SK-N-SH (cell line): Measurements from ENCODE around the gene PTPA. TPM values are rescaled to one million over a fixed set of nuclear protein-coding genes. Genes with fewer than 3 reads are reported as not detected.

Experiments used
- CTCF ChIA-PET: fragments of 300-600, 350-600 bp; formaldehyde crosslinking; extraction: SDS; loops from one replicate; lab custom pipeline; 2021; lab: Yijun Ruan, JAX
- POLR2A ChIA-PET: fragments of 350-600 bp; sonication (Branson Sonifier 250); formaldehyde crosslinking; extraction: SDS; loops from one replicate; lab custom pipeline; 2020; ENCODE audit warnings: antibody characterized with exemption, inconsistent platforms; lab: Yijun Ruan, JAX
- DNase-seq: peaks from one replicate; pipeline ENCODE4 v3.0.0; 2012
- H2AFZ ChIP-seq: fragments of 200-600 bp; sonication (generic); 2 replicates; pipeline ENCODE4 v1.8.1; 2016; ENCODE audit warnings: antibody characterized with exemption, mild to moderate bottlenecking, low read depth
- H3F3A ChIP-seq: fragments of 200-600 bp; sonication (generic); replicated peaks from 2 replicates; pipeline ENCODE3; 2016; ENCODE audit warnings: antibody characterized with exemption, mild to moderate bottlenecking; ENCODE audit not compliant: insufficient read depth
- H3K27ac ChIP-seq, 2 experiments: fragments of 200-500 bp in 1 of 2; fragments of 200-600 bp in 1 of 2; sonication (Bioruptor generic) in 1 of 2; sonication (generic), shearing (Covaris generic) in 1 of 2; 2 replicates each; pipeline versions ENCODE4 v1.5.1 to v1.6.1; 2014 to 2016; ENCODE audit warnings: low read depth in 2 of 2, inconsistent platforms in 1 of 2, low read length in 1 of 2, mild to moderate bottlenecking in 1 of 2, mixed read lengths in 1 of 2
- H3K27me3 ChIP-seq: fragments of 200-600 bp; sonication (generic), shearing (Covaris generic); 2 replicates; pipeline ENCODE4 v1.6.1; 2016; ENCODE audit warnings: mixed run types; ENCODE audit not compliant: insufficient read depth
- H3K36me3 ChIP-seq, 2 experiments: fragments of 200-500 bp in 1 of 2; fragments of 200-600 bp in 1 of 2; sonication (Bioruptor generic) in 1 of 2; sonication (generic) in 1 of 2; replicated peaks in 1 of 2; 2 replicates each; pipeline versions ENCODE3 to v1.5.1; 2014 to 2016; ENCODE audit warnings: low read length in 1 of 2, mild to moderate bottlenecking in 1 of 2; ENCODE audit not compliant: insufficient read depth in 2 of 2, control insufficient read depth in 1 of 2
- H3K4me1 ChIP-seq, 2 experiments: fragments of 200-500 bp in 1 of 2; fragments of 200-600 bp in 1 of 2; sonication (Bioruptor generic) in 1 of 2; sonication (generic), shearing (Covaris generic) in 1 of 2; 2 replicates each; pipeline versions ENCODE4 v1.5.1 to v1.6.1; 2014 to 2016; ENCODE audit warnings: low read depth in 1 of 2, low read length in 1 of 2, mixed run types in 1 of 2; ENCODE audit not compliant: insufficient read depth in 2 of 2, control insufficient read depth in 1 of 2
- H3K4me2 ChIP-seq: fragments of 200-600 bp; sonication (generic), shearing (Covaris generic); 2 replicates; pipeline ENCODE4 v1.6.1; 2017; ENCODE audit warnings: mixed run types
- H3K4me3 ChIP-seq, 2 experiments: fragments of 200-500 bp in 1 of 2; fragments of 200-600 bp in 1 of 2; sonication (Bioruptor generic) in 1 of 2; sonication (generic), shearing (Covaris generic) in 1 of 2; 2 replicates each; pipeline versions ENCODE4 v1.5.1 to v1.8.1; 2014 to 2016; ENCODE audit warnings: low read depth in 2 of 2, inconsistent platforms in 1 of 2, low read length in 1 of 2, mild to moderate bottlenecking in 1 of 2, mixed read lengths in 1 of 2, moderate library complexity in 1 of 2
- H3K79me2 ChIP-seq: fragments of 200-600 bp; sonication (generic); 2 replicates; pipeline ENCODE4 v1.8.1; 2017; ENCODE audit warnings: mild to moderate bottlenecking; ENCODE audit not compliant: insufficient read depth
- H3K9ac ChIP-seq: fragments of 200-600 bp; sonication (generic); 2 replicates; pipeline ENCODE4 v1.6.1; 2017; ENCODE audit warnings: mixed run types
- H3K9me2 ChIP-seq: fragments of 200-600 bp; sonication (generic); 2 replicates; pipeline ENCODE4 v1.6.1; 2017; ENCODE audit warnings: mixed run types
- H3K9me3 ChIP-seq: fragments of 200-600 bp; sonication (generic); 2 replicates; pipeline ENCODE4 v1.6.1; 2017; ENCODE audit warnings: mixed run types, mild to moderate bottlenecking, moderate library complexity
- H4K20me1 ChIP-seq: fragments of 200-600 bp; sonication (generic); 2 replicates; pipeline ENCODE4 v1.6.1; 2017; ENCODE audit warnings: mild to moderate bottlenecking, mixed run types; ENCODE audit not compliant: insufficient read depth
- ELF1 ChIP-seq: IDR thresholded peaks from 2 replicates; pipeline ENCODE4 v1.4.0; 2012
- EP300 ChIP-seq, 2 experiments: IDR thresholded peaks; 2 replicates each; pipeline versions ENCODE4 v1.4.0 to v1.6.1; 2012; ENCODE audit warnings: borderline replicate concordance in 1 of 2, low read depth in 1 of 2, low read length in 1 of 2
- GATA2 ChIP-seq: sonication (generic); formaldehyde crosslinking; IDR thresholded peaks from 2 replicates; pipeline ENCODE4 v1.5.0; 2020; ENCODE audit warnings: mild to moderate bottlenecking, missing genetic modification reagents
- MEF2A ChIP-seq: IDR thresholded peaks from 2 replicates; pipeline ENCODE4 v1.4.0; 2012; ENCODE audit warnings: low read depth, borderline replicate concordance
- MXI1 ChIP-seq: IDR thresholded peaks from 2 replicates; pipeline ENCODE4 v1.6.1; 2012; ENCODE audit warnings: mild to moderate bottlenecking, low read depth, low read length, improper control_type of control experiment
- NFIC ChIP-seq: IDR thresholded peaks from 2 replicates; pipeline ENCODE4 v1.4.0; 2012; ENCODE audit warnings: borderline replicate concordance
- SIN3A ChIP-seq: IDR thresholded peaks from 2 replicates; pipeline ENCODE4 v1.6.1; 2012; ENCODE audit warnings: low read depth, mild to moderate bottlenecking, low read length, moderate library complexity, borderline replicate concordance
- TAF1 ChIP-seq: IDR thresholded peaks from 2 replicates; pipeline ENCODE4 v1.6.1; 2012; ENCODE audit warnings: low read depth, mild to moderate bottlenecking, low read length, moderate library complexity, borderline replicate concordance
- TEAD4 ChIP-seq: IDR thresholded peaks from 2 replicates; pipeline ENCODE4 v1.4.0; 2012; ENCODE audit warnings: mild to moderate bottlenecking, borderline replicate concordance; ENCODE audit not compliant: insufficient read depth
- YY1 ChIP-seq: IDR thresholded peaks from 2 replicates; pipeline ENCODE4 v1.4.0; 2012; ENCODE audit warnings: low read depth, mild to moderate bottlenecking
- WGBS: methylation state at CpG from one replicate; pipeline ENCODE4 v1.1.6; 2017; ENCODE audit warnings: low lambda C conversion rate; 5-methylcytosine and 5-hydroxymethylcytosine counted together
- polyA plus RNA-seq, 3 experiments: library from polyadenylated mRNA; depleted of rRNA; stranded (reverse); fragments of >200 nt; gene quantifications; 2 replicates each; pipeline ENCODE4 v1.2.3, GENCODE V29; 2012
- TF ChIP-seq, protein P1 (sequence below): IDR thresholded peaks from 2 replicates; pipeline ENCODE4 v1.6.1; 2012; ENCODE audit warnings: mild to moderate bottlenecking, low read depth, low read length, moderate library complexity
- TF ChIP-seq, protein P2 (sequence below): IDR thresholded peaks from 2 replicates; pipeline ENCODE4; 2012
- TF ChIP-seq, protein P3 (sequence below): fragments of 200-600 bp; sonication (generic); IDR thresholded peaks from 2 replicates; pipeline ENCODE4 v1.6.1; 2017; ENCODE audit warnings: antibody characterized with exemption, mild to moderate bottlenecking, moderate library complexity

PTPA gene
- polyA plus RNA-seq, 1 of the 3 experiments (the other 2 are of a cell fraction) = 130 TPM

- POLR2A ChIA-PET = no interaction called here
These were observed 24.3 kb downstream of the PTPA start for GRCh38 chr9:129135476-129135875.

More at GRCh38 chr9:129135476-129135875, 24.3 kb downstream of the PTPA start:
- H3F3A ChIP-seq = peaks cover 17% of the 10 kb centered on the region
- H3K9me3 ChIP-seq = no peaks in the 10 kb centered on the region
- H3K79me2 ChIP-seq = no peaks in the 10 kb centered on the region
- no peak overlapping the region for H3K9ac ChIP-seq
- 83% methylated on average over 6 of the region's 6 CpGs for WGBS
- no peak overlapping the region for H2AFZ ChIP-seq
- TF ChIP-seq, protein P1, sequence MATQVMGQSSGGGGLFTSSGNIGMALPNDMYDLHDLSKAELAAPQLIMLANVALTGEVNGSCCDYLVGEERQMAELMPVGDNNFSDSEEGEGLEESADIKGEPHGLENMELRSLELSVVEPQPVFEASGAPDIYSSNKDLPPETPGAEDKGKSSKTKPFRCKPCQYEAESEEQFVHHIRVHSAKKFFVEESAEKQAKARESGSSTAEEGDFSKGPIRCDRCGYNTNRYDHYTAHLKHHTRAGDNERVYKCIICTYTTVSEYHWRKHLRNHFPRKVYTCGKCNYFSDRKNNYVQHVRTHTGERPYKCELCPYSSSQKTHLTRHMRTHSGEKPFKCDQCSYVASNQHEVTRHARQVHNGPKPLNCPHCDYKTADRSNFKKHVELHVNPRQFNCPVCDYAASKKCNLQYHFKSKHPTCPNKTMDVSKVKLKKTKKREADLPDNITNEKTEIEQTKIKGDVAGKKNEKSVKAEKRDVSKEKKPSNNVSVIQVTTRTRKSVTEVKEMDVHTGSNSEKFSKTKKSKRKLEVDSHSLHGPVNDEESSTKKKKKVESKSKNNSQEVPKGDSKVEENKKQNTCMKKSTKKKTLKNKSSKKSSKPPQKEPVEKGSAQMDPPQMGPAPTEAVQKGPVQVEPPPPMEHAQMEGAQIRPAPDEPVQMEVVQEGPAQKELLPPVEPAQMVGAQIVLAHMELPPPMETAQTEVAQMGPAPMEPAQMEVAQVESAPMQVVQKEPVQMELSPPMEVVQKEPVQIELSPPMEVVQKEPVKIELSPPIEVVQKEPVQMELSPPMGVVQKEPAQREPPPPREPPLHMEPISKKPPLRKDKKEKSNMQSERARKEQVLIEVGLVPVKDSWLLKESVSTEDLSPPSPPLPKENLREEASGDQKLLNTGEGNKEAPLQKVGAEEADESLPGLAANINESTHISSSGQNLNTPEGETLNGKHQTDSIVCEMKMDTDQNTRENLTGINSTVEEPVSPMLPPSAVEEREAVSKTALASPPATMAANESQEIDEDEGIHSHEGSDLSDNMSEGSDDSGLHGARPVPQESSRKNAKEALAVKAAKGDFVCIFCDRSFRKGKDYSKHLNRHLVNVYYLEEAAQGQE = no peak
- TF ChIP-seq, protein P2, sequence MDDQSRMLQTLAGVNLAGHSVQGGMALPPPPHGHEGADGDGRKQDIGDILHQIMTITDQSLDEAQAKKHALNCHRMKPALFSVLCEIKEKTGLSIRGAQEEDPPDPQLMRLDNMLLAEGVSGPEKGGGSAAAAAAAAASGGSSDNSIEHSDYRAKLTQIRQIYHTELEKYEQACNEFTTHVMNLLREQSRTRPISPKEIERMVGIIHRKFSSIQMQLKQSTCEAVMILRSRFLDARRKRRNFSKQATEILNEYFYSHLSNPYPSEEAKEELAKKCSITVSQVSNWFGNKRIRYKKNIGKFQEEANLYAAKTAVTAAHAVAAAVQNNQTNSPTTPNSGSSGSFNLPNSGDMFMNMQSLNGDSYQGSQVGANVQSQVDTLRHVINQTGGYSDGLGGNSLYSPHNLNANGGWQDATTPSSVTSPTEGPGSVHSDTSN = no peak
- TF ChIP-seq, protein P3, sequence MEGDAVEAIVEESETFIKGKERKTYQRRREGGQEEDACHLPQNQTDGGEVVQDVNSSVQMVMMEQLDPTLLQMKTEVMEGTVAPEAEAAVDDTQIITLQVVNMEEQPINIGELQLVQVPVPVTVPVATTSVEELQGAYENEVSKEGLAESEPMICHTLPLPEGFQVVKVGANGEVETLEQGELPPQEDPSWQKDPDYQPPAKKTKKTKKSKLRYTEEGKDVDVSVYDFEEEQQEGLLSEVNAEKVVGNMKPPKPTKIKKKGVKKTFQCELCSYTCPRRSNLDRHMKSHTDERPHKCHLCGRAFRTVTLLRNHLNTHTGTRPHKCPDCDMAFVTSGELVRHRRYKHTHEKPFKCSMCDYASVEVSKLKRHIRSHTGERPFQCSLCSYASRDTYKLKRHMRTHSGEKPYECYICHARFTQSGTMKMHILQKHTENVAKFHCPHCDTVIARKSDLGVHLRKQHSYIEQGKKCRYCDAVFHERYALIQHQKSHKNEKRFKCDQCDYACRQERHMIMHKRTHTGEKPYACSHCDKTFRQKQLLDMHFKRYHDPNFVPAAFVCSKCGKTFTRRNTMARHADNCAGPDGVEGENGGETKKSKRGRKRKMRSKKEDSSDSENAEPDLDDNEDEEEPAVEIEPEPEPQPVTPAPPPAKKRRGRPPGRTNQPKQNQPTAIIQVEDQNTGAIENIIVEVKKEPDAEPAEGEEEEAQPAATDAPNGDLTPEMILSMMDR = no peak
- TF ChIP-seq MXI1 = no peak
- no peak for TF ChIP-seq EP300 (IDR thresholded peaks at IDR 0.05; ENCODE audit: borderline replicate concordance in 1 of 2, low read depth in 1 of 2, low read length in 1 of 2)
- TF ChIP-seq YY1 = no peak
- TF ChIP-seq ELF1 = no peak
- no peak for TF ChIP-seq TEAD4
- no peak for TF ChIP-seq TAF1
- TF ChIP-seq GATA2 = no peak
- TF ChIP-seq NFIC = no peak
- no peak for TF ChIP-seq SIN3A
- no peak for TF ChIP-seq MEF2A
- peaks cover 13 to 20% of the 10 kb centered on the region in 2 experiments; a peak in 3 of 4 replicates for H3K4me1 ChIP-seq
- H4K20me1 ChIP-seq = no peaks in the 10 kb centered on the region
- H3K4me2 ChIP-seq = no peak overlapping the region
- H3K36me3 ChIP-seq = peaks cover 19 to 29% of the 10 kb centered on the region in 2 experiments
- CTCF ChIA-PET = interaction anchor here (1.0 to 7.8 kb wide), 4 partner anchors 10 to 505 kb away, joined by 3 to 120 read pairs (median 10); partner anchors contain the start of genes C9orf50 and NTMT1
- no peaks in the 10 kb centered on the region for H3K9me2 ChIP-seq
- no peak overlapping the region for H3K4me3 ChIP-seq
- DNase-seq = no peak
- no peaks in the 10 kb centered on the region for H3K27me3 ChIP-seq
- no peak overlapping the region for H3K27ac ChIP-seq
